PC-9 (cell line): Measurements from ENCODE around the gene TRIM10. TPM values are rescaled to one million over a fixed set of nuclear protein-coding genes. Genes with fewer than 3 reads are reported as not detected.

Experiments used
- BruUV-seq: library from RNA; stranded (reverse); fragments of 400-500 nt; replicated peaks from 2 replicates; lab custom pipeline; 2021; lab: Mats Ljungman, UMichigan
- CTCF ChIA-PET: fragments of 300-600 bp; sonication (Branson Sonifier 250); formaldehyde crosslinking; loops from one replicate; lab custom pipeline; 2022; ENCODE audit warnings: antibody characterized with exemption; lab: Charles Lee
- POLR2A ChIA-PET: fragments of 300-600 bp; sonication (Branson Sonifier 250); formaldehyde crosslinking; loops from one replicate; lab custom pipeline; 2022; ENCODE audit warnings: antibody characterized with exemption; ENCODE audit not compliant: unreplicated experiment; lab: Charles Lee
- DNase-seq, 2 experiments: peaks; one replicate each; pipeline versions ENCODE4 v3.0.0 to v3.0.0-alpha.2; 2015 to 2022; ENCODE audit warnings: mixed read lengths in 1 of 2
- H2AFZ ChIP-seq: fragments of 200-600 bp; sonication (generic); 2 replicates; pipeline ENCODE4 v1.8.1; 2017; ENCODE audit warnings: antibody characterized with exemption
- H3F3A ChIP-seq: fragments of 200-600 bp; sonication (generic); 2 replicates; pipeline ENCODE4 v1.8.1; 2017; ENCODE audit warnings: antibody characterized with exemption, mild to moderate bottlenecking, low read depth; ENCODE audit not compliant: insufficient read depth
- H3K27ac ChIP-seq: fragments of 200-600 bp; sonication (generic); 2 replicates; pipeline ENCODE4 v1.6.1; 2016; ENCODE audit warnings: mixed run types
- H3K27me3 ChIP-seq: fragments of 200-600 bp; sonication (generic); 2 replicates; pipeline ENCODE4 v1.6.1; 2016; ENCODE audit warnings: low read depth, mixed run types; ENCODE audit not compliant: insufficient read depth
- H3K36me3 ChIP-seq: fragments of 200-600 bp; sonication (generic); 2 replicates; pipeline ENCODE4 v1.6.1; 2016; ENCODE audit warnings: low read depth, mixed run types
- H3K4me1 ChIP-seq: fragments of 200-600 bp; sonication (generic); replicated peaks from 2 replicates; pipeline ENCODE4 v1.6.1; 2016; ENCODE audit warnings: mixed run types; ENCODE audit not compliant: insufficient read depth
- H3K4me2 ChIP-seq: fragments of 200-600 bp; sonication (generic); 2 replicates; pipeline ENCODE4 v1.6.1; 2017; ENCODE audit warnings: mixed run types
- H3K4me3 ChIP-seq: fragments of 200-600 bp; sonication (generic); 2 replicates; pipeline ENCODE4 v1.6.1; 2016; ENCODE audit warnings: mixed run types
- H3K79me2 ChIP-seq: fragments of 200-600 bp; sonication (generic); 2 replicates; pipeline ENCODE4 v1.6.1; 2017; ENCODE audit warnings: low read depth, mixed run types
- H3K9me2 ChIP-seq: fragments of 200-600 bp; sonication (generic); 2 replicates; pipeline ENCODE4 v1.8.1; 2017; ENCODE audit warnings: mild to moderate bottlenecking; ENCODE audit not compliant: insufficient read depth
- H3K9me3 ChIP-seq: fragments of 200-600 bp; sonication (generic); 2 replicates; pipeline ENCODE4 v1.8.1; 2016; ENCODE audit warnings: low read depth; ENCODE audit not compliant: insufficient read depth
- H4K20me1 ChIP-seq: fragments of 200-600 bp; sonication (generic); 2 replicates; pipeline ENCODE4 v1.8.1; 2017; ENCODE audit not compliant: insufficient read depth
- EZH2 ChIP-seq: fragments of 200-600 bp; sonication (generic); IDR thresholded peaks from 2 replicates; pipeline ENCODE4 v1.8.0; 2017; ENCODE audit warnings: antibody characterized with exemption, low read depth
- intact Hi-C: fragments of 100-400 bp; cut with micrococcal nuclease; formaldehyde crosslinking; loops from one replicate; pipeline ENCODE4 v1.10.0; 2022; ENCODE audit not compliant: unreplicated experiment
- total RNA-seq: library from RNA; stranded (reverse); gene quantifications from 2 replicates; pipeline ENCODE4 v1.2.3, GENCODE V29; 2021
- TF ChIP-seq, protein P1 (sequence below): fragments of 200-600 bp; sonication (generic); conservative IDR thresholded peaks from 2 replicates; pipeline ENCODE4 v1.6.1; 2017; ENCODE audit warnings: mixed run types, antibody characterized with exemption, mild to moderate bottlenecking, moderate library complexity

The TRIM10 gene
- total RNA-seq, 1 experiment from 2014 or later: not detected

GRCh38 chr6:30206799-30207618 is 46.0 kb upstream of the TRIM10 start:
- intact Hi-C loops: no loop called here
- BruUV-seq: no TSS peak
- H3K4me3 ChIP-seq: no peak overlapping the region

GRCh38 chr6:30206152-30206551 is 45.1 kb upstream of the TRIM10 start:
- BruUV-seq: no TSS peak
- Histone ChIP-seq H3K4me2 (no peak overlapping the region), H3K4me3 (no peak overlapping the region), H3K9me3 (no peaks in the 10 kb centered on the region), H2AFZ (no peak overlapping the region), H3K27me3 (no peaks in the 10 kb centered on the region), H3F3A (peaks cover 24% of the 10 kb centered on the region), H3K36me3 (0 out of 2 replicates have a peak, but pooled peaks cover 11% of the 10 kb centered on the region), H3K4me1 (peaks cover 30% of the 10 kb centered on the region), H3K79me2 (peaks cover 73% of the 10 kb centered on the region), H3K9me2 (no peaks in the 10 kb centered on the region), H3K27ac (no peak overlapping the region), H4K20me1 (peaks cover 51% of the 10 kb centered on the region)
- intact Hi-C loops: no loop called here
- CTCF ChIA-PET: interaction anchor here (0.6 kb wide), 1 partner anchor 12 kb away, joined by 4 read pairs; no protein-coding TSS in a partner anchor
- POLR2A ChIA-PET: no interaction called here
- no peak for DNase-seq
- TF ChIP-seq EZH2: no peak
- TF ChIP-seq, protein P1, sequence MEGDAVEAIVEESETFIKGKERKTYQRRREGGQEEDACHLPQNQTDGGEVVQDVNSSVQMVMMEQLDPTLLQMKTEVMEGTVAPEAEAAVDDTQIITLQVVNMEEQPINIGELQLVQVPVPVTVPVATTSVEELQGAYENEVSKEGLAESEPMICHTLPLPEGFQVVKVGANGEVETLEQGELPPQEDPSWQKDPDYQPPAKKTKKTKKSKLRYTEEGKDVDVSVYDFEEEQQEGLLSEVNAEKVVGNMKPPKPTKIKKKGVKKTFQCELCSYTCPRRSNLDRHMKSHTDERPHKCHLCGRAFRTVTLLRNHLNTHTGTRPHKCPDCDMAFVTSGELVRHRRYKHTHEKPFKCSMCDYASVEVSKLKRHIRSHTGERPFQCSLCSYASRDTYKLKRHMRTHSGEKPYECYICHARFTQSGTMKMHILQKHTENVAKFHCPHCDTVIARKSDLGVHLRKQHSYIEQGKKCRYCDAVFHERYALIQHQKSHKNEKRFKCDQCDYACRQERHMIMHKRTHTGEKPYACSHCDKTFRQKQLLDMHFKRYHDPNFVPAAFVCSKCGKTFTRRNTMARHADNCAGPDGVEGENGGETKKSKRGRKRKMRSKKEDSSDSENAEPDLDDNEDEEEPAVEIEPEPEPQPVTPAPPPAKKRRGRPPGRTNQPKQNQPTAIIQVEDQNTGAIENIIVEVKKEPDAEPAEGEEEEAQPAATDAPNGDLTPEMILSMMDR: no peak

More at GRCh38 chr6:30206799-30207618, 46.0 kb upstream of the TRIM10 start:
- Histone ChIP-seq H2AFZ (no peak overlapping the region), H3K27ac (no peak overlapping the region; the same call in 1 of the 2 replicates), H3K4me1 (peaks cover 39% of the 10 kb centered on the region), H3K4me2 (0 out of 2 replicates have a peak overlapping the region, but pooled peaks have one; percentile 17), H3K9me2 (no peaks in the 10 kb centered on the region), H3F3A (peaks cover 24% of the 10 kb centered on the region), H3K27me3 (no peaks in the 10 kb centered on the region), H4K20me1 (peaks cover 51% of the 10 kb centered on the region), H3K79me2 (peaks cover 82% of the 10 kb centered on the region), H3K36me3 (0 out of 2 replicates have a peak, but pooled peaks cover 11% of the 10 kb centered on the region), H3K9me3 (no peaks in the 10 kb centered on the region)
- peak in 1 of 2 experiments; percentile 70 for DNase-seq
- CTCF ChIA-PET: no interaction called here
- TF ChIP-seq, protein P1: no peak
- no peak for TF ChIP-seq EZH2
- POLR2A ChIA-PET: no interaction called here

DNA sequence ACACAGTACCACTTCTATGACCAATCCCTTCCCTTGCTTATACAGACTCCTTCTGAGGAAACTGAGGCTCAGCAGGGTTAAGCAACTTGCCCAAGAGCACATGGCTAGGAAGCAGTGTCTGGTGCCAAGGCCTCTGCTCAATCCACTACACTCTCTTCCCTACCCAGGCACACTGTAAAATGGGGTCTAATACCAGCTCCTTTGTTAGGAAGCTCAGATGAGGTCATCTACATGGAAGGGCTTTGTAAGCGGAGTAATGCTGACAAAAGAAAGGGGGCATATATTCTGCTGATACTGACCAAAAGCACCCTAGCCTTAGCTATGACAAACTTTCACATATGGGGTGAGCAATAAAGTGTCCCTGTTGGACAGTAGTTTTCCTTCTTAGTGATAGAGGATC is 43.1 kb upstream of the TRIM10 start:
- DNase-seq: no peak
- Histone ChIP-seq H3K4me3 (no peak overlapping the region), H4K20me1 (peaks cover 54% of the 10 kb centered on the region), H2AFZ (no peak overlapping the region), H3K4me1 (peaks cover 22% of the 10 kb centered on the region), H3K27me3 (no peaks in the 10 kb centered on the region), H3K9me2 (no peaks in the 10 kb centered on the region), H3K9me3 (no peaks in the 10 kb centered on the region), H3K79me2 (peaks cover 57% of the 10 kb centered on the region), H3K27ac (no peak overlapping the region), H3K4me2 (no peak overlapping the region), H3K36me3 (peaks cover 14% of the 10 kb centered on the region; the same call in 1 of the 2 replicates), H3F3A (peaks cover 24% of the 10 kb centered on the region)
- intact Hi-C loops: no loop called here
- CTCF ChIA-PET: no interaction called here
- POLR2A ChIA-PET: interaction anchor here (0.5 kb wide), 1 partner anchor 141 kb away, joined by 10 read pairs; no protein-coding TSS in a partner anchor
- no peak for TF ChIP-seq EZH2
- TF ChIP-seq, protein P1: no peak
- BruUV-seq: no TSS peak
